KMS-11 (cell line): Measurements from ENCODE around the gene RPL27A.

ENCODE experiments used
- H2AFZ ChIP-seq: fragments of 200-600 bp; sonication (generic); 2 replicates; pipeline ENCODE4 v1.6.1; 2016; ENCODE audit warnings: antibody characterized with exemption, mixed run types, low read depth
- H3K27ac ChIP-seq: fragments of 200-600 bp; sonication (generic); 2 replicates; pipeline ENCODE4 v1.6.1; 2016; ENCODE audit warnings: mild to moderate bottlenecking, mixed run types
- H3K27me3 ChIP-seq: fragments of 200-600 bp; sonication (generic); 2 replicates; pipeline ENCODE4 v1.6.1; 2017; ENCODE audit warnings: mild to moderate bottlenecking, low read depth, mixed run types, moderate library complexity; ENCODE audit not compliant: insufficient read depth
- H3K36me3 ChIP-seq: fragments of 200-600 bp; sonication (generic); 2 replicates; pipeline ENCODE4 v1.6.1; 2017; ENCODE audit warnings: mild to moderate bottlenecking, mixed run types; ENCODE audit not compliant: insufficient read depth
- H3K4me1 ChIP-seq: fragments of 200-600 bp; sonication (generic); 2 replicates; pipeline ENCODE4 v1.6.1; 2016; ENCODE audit warnings: mild to moderate bottlenecking, low read depth, mixed run types; ENCODE audit not compliant: poor library complexity, severe bottlenecking
- H3K4me2 ChIP-seq: fragments of 200-600 bp; sonication (generic); 2 replicates; pipeline ENCODE4 v1.7.0; 2016; ENCODE audit warnings: mild to moderate bottlenecking, mixed run types
- H3K4me3 ChIP-seq: fragments of 200-600 bp; sonication (generic); IDR thresholded peaks from 2 replicates; pipeline ENCODE4 v1.6.1; 2017; ENCODE audit warnings: low read depth, low read length, mixed read lengths; ENCODE audit not compliant: insufficient read depth
- H3K79me2 ChIP-seq: fragments of 200-600 bp; sonication (generic); 2 replicates; pipeline ENCODE4 v1.6.1; 2016; ENCODE audit warnings: low read depth, mixed run types; ENCODE audit not compliant: insufficient read depth
- H3K9ac ChIP-seq: fragments of 200-600 bp; sonication (generic); 2 replicates; pipeline ENCODE4 v1.6.1; 2016; ENCODE audit warnings: mild to moderate bottlenecking, mixed run types
- H4K20me1 ChIP-seq: fragments of 200-600 bp; sonication (generic); 2 replicates; pipeline ENCODE4 v1.6.1; 2016; ENCODE audit warnings: mild to moderate bottlenecking, mixed run types; ENCODE audit not compliant: insufficient read depth
- CTCF ChIP-seq: fragments of 200-600 bp; sonication (generic); conservative IDR thresholded peaks from 2 replicates; pipeline ENCODE4 v1.6.1; 2017; ENCODE audit warnings: low read depth, mild to moderate bottlenecking, antibody characterized with exemption, low read length, moderate library complexity, mixed read lengths

RPL27A gene

GRCh38 chr11:8730697-8731020 lies 48.1 kb downstream of the RPL27A start:
- no peak overlapping the region for H3K27ac ChIP-seq
- no peaks in the 10 kb centered on the region for H3K36me3 ChIP-seq
- no peaks in the 10 kb centered on the region for H3K79me2 ChIP-seq
- H4K20me1 ChIP-seq, result no peaks in the 10 kb centered on the region
- H3K9ac ChIP-seq, result no peak overlapping the region
- no peaks in the 10 kb centered on the region for H3K4me1 ChIP-seq
- no peak overlapping the region for H3K4me2 ChIP-seq
- no peak overlapping the region for H3K4me3 ChIP-seq
- TF ChIP-seq CTCF, result no peak
- no peaks in the 10 kb centered on the region for H3K27me3 ChIP-seq
- H2AFZ ChIP-seq, result no peak overlapping the region

- no peak for TF ChIP-seq CTCF
- Histone ChIP-seq H3K4me2 (no peak overlapping the region), H3K9ac (no peak overlapping the region), H3K36me3 (no peaks in the 10 kb centered on the region), H3K79me2 (no peaks in the 10 kb centered on the region), H3K27ac (no peak overlapping the region), H3K27me3 (no peaks in the 10 kb centered on the region), H3K4me1 (no peaks in the 10 kb centered on the region), H3K4me3 (no peak overlapping the region), H4K20me1 (no peaks in the 10 kb centered on the region), H2AFZ (no peak overlapping the region)
Observed at GRCh38 chr11:8731647-8732323, 49.2 kb downstream of the RPL27A start.

- Histone ChIP-seq H2AFZ (no peak overlapping the region), H3K79me2 (no peaks in the 10 kb centered on the region), H3K4me2 (no peak overlapping the region), H3K36me3 (no peaks in the 10 kb centered on the region), H3K9ac (no peak overlapping the region), H3K27ac (no peak overlapping the region), H3K4me3 (no peak overlapping the region), H4K20me1 (no peaks in the 10 kb centered on the region), H3K4me1 (no peaks in the 10 kb centered on the region), H3K27me3 (no peaks in the 10 kb centered on the region)
- TF ChIP-seq CTCF, result no peak
Observed at GRCh38 chr11:8732324-8732670, 49.7 kb downstream of the RPL27A start.

- Histone ChIP-seq H3K9ac (no peak overlapping the region), H3K4me3 (no peak overlapping the region), H4K20me1 (no peaks in the 10 kb centered on the region), H2AFZ (no peak overlapping the region), H3K36me3 (no peaks in the 10 kb centered on the region), H3K27me3 (no peaks in the 10 kb centered on the region), H3K79me2 (no peaks in the 10 kb centered on the region), H3K4me1 (no peaks in the 10 kb centered on the region), H3K27ac (no peak overlapping the region), H3K4me2 (no peak overlapping the region)
- no peak for TF ChIP-seq CTCF
Observed at GRCh38 chr11:8732748-8733241, 50.2 kb downstream of the RPL27A start.
